Fibroblast of villous mesenchyme (primary cell): ENCODE data around the gene TMEM125. TPM values are rescaled to one million over a fixed set of nuclear protein-coding genes. Genes with fewer than 3 reads are reported as not detected.

Experiments used
- DNase-seq: peaks from one replicate; pipeline ENCODE4 v3.0.0-alpha.2; 2010; ENCODE audit warnings: low read depth
- H3K4me3 ChIP-seq: 2 replicates; pipeline ENCODE4 v1.5.1; 2011; ENCODE audit warnings: low read depth, mild to moderate bottlenecking, low read length
- total RNA-seq: library from RNA; depleted of rRNA; stranded (reverse); fragments of >200 nt; gene quantifications from 2 replicates; pipeline ENCODE4 v1.2.3, GENCODE V29; 2012
- TF ChIP-seq, protein P1 (sequence below): IDR thresholded peaks from 2 replicates; pipeline ENCODE4 v1.5.1; 2012; ENCODE audit warnings: low read depth, mild to moderate bottlenecking, low read length; ENCODE audit not compliant: insufficient read depth

Gene TMEM125
- total RNA-seq, 1 donor, result under 0.01 TPM

DNA sequence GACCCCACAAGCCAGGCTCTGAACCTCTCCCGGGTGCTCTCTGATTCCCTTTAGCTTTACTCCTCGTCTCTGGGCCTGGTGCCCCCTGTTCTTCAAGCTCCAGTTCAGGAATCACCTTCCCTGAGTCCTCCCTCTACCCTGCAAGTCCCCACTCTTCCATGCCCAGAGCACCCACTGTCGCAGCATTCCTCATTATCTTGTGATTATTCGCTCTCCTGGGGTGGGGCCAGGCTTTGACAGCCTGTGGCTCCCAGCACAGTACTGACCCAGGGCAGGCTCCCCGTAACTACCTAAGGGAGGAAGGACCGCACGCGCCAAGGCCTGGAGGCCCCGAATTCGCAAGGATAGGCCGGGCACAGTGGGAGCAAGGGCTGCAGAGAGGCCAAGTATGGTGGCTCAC, 16.3 kb downstream of the TMEM125 start:
- TF ChIP-seq, protein P1, sequence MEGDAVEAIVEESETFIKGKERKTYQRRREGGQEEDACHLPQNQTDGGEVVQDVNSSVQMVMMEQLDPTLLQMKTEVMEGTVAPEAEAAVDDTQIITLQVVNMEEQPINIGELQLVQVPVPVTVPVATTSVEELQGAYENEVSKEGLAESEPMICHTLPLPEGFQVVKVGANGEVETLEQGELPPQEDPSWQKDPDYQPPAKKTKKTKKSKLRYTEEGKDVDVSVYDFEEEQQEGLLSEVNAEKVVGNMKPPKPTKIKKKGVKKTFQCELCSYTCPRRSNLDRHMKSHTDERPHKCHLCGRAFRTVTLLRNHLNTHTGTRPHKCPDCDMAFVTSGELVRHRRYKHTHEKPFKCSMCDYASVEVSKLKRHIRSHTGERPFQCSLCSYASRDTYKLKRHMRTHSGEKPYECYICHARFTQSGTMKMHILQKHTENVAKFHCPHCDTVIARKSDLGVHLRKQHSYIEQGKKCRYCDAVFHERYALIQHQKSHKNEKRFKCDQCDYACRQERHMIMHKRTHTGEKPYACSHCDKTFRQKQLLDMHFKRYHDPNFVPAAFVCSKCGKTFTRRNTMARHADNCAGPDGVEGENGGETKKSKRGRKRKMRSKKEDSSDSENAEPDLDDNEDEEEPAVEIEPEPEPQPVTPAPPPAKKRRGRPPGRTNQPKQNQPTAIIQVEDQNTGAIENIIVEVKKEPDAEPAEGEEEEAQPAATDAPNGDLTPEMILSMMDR, result no peak
- no peak overlapping the region for H3K4me3 ChIP-seq
- no peak for DNase-seq

DNA sequence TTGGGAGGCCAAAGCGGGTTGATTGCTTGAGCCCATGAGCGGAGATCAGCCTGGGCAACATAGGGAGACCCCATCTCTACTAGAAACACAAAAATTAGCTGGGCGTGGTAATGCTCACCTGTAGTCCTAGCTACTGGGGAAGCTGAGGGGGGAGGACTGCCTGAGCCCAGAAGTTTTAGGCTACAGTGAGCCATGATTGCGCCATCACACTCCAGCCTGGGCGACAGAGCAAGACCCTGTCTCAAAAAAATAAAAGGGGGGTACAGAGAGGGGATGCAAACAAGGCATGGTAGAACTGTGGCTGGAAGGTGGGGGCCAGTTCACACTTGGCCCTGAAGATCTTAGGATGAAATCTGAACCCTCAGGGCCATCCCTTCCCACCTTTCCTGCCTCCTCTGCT, 16.8 kb downstream of the TMEM125 start:
- no peak for DNase-seq
- TF ChIP-seq, protein P1, result no peak
- no peak overlapping the region for H3K4me3 ChIP-seq

DNA sequence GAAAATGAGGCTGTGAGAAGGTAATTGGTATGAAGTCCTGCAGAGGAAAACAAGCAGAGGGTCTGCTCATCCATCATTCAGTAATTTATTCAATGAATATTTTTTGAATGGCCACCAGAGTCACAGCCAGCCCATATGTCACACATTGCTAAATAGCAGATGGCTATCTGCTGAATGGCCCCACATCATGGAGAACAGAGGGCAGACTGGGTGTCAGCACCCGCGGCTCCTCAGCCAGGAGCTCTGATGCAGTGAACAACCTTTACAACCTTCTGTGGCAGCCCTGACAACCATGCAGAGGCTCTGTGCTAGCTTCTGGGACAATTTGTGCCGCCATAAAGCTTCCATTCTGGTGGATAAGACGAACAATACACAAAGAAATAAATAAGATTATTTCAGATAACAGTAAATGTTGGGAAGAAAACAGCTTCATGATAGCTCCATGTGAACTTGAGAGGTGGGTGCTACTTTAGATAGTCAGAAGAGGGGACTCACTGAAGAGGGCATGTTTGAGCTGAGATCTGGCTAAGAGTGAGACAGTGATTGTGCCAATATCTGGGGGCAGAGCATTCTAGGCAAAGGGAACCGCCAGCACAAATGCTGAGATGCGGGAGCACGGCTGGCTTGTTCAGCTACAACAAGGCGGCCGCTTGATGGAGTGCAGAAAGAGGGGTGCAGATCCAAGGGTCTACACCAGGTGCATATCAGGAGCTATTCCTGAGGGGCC, 18.4 kb downstream of the TMEM125 start:
- DNase-seq, result no peak
- no peak overlapping the region for H3K4me3 ChIP-seq
- TF ChIP-seq, protein P1, result no peak

DNA sequence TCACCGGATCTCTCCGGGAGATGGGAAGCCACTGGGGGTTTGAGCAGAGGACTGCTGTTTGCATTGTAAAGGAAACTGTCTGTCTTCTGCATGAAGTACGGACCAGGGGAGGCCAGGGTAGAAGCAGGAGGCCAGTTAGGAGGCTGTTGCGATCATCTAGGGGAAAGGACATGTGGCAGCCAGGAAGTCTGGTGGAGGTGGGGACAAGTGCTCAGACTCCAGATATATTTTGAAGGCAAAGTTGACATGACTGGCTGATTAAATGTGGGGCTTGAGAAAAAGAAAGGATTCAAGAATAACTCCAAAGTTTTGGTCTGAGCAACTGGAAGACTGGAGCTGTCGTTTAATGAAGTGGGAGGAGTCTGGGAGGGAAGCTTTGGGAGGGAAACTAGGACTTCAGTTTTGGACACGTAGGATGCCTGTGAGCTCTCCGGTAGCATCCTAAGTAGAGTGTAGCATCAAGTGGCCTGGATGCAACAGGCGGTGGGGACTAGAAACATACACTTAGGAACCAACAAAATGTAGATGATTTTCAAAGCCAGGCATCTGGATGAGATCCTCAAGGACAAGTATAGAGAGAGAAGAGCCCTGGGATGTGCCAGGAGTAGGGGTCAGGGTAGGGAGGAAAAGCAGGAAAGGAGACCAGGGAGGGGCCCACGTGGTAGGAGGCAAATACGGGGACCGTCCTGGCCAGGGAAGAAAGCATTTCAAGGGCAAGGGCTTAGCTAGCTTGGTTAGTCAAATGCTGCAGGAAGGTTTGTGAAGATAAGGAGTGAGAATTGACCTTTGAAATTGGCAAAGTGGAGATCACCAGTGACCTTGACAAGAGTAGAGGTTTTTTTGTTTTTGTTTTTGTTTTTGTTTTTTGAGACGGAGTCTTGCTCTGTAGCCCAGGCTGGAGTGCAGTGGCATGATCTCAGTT, 19.3 kb downstream of the TMEM125 start:
- no peak overlapping the region for H3K4me3 ChIP-seq
- TF ChIP-seq, protein P1, result no peak
- no peak for DNase-seq

DNA sequence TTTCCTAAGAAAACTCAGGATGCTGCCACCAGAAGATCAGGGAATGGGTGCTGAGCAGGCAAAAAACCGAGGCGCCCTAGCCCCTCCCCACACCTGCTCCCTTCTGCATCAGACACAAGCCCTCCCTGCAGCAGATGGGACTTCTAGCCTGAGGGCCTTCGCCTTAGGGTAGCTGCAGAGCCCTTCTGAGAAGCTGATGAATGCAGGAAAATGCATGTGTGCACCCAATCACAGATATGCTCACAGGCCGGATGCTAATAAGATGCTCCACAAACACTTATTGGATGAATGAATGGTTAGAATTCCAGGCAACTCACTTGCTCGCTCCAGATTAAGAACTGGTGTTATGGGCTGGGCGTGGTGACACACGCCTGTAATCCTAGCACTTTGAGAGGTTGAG, 22.4 kb downstream of the TMEM125 start:
- TF ChIP-seq, protein P1, result no peak
- DNase-seq, result no peak
- no peak overlapping the region for H3K4me3 ChIP-seq

DNA sequence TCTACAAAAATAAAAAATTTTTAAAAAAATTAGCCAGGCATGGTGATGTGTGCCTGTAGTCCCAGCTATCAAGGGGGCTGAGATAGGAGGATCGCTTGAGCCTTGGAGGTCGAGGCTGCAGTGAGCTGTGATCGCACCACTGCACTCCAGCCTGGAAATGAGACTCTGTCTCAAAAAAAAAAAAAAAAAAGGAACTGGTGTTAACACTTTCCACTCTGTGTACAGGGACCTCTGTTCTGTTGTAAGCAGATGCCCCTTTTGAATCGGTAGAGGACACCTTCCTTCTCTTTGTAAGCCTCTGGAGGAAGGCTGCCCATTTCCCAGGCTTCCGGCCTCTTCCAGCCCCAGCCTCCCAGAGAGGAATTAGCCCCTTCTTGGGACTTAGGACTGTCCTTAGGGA, 22.9 kb downstream of the TMEM125 start:
- DNase-seq, result no peak
- TF ChIP-seq, protein P1, result no peak
- no peak overlapping the region for H3K4me3 ChIP-seq
